Activated T-helper 1 cell treated with Interleukin-2 at 50 U/mL for 16 hours (primary cell): ENCODE data around the gene FLG.
"Not testable (repeated sequence)": the region's sequence is repeated elsewhere in the genome, so short reads cannot be mapped to it uniquely, and the experiment has no call there.

Experiments used
- DNase-seq: peaks from one replicate; pipeline ENCODE4 v3.0.0-alpha.2; 2020; ENCODE audit warnings: low read depth

Gene FLG

GRCh38 chr1:152256394-152256793 lies 68.6 kb downstream of the FLG start:
- DNase-seq, result not testable (repeated sequence)
